GM21576 (cell line): ENCODE measurements around the gene CHST9.
"Not testable (repeated sequence)": the region's sequence is repeated elsewhere in the genome, so short reads cannot be mapped to it uniquely, and the experiment has no call there.

Source experiments
- ATAC-seq: cut with Tn5 transposase; IDR thresholded peaks from one replicate; pipeline ENCODE4 v1.9.1; 2021; ENCODE audit warnings: mild to moderate bottlenecking, moderate library complexity; ENCODE audit not compliant: unreplicated experiment

CHST9 gene

GRCh38 chr18:27175245-27175644 is 9.9 kb downstream of the CHST9 start:
- no peak for ATAC-seq

GRCh38 chr18:27171993-27172392 is 13.1 kb downstream of the CHST9 start:
- ATAC-seq = no peak

- ATAC-seq = no peak
These were observed 19.7 kb downstream of the CHST9 start for GRCh38 chr18:27165412-27165811.

GRCh38 chr18:27164905-27165304 is 20.2 kb downstream of the CHST9 start:
- ATAC-seq = no peak

GRCh38 chr18:27163197-27163716 is 21.9 kb downstream of the CHST9 start:
- not testable (repeated sequence) for ATAC-seq

GRCh38 chr18:27149240-27149639 is 35.9 kb downstream of the CHST9 start:
- ATAC-seq = not testable (repeated sequence)

GRCh38 chr18:27144672-27145071 is 40.4 kb downstream of the CHST9 start:
- no peak for ATAC-seq

GRCh38 chr18:27143580-27144287 is 41.4 kb downstream of the CHST9 start:
- ATAC-seq = no peak

- no peak for ATAC-seq
These were observed 42.2 kb downstream of the CHST9 start for GRCh38 chr18:27142891-27143290.

- no peak for ATAC-seq
These were observed 43.2 kb downstream of the CHST9 start for GRCh38 chr18:27141876-27142275.

- ATAC-seq = no peak
These were observed 47.0 kb downstream of the CHST9 start for GRCh38 chr18:27138079-27138478.

- no peak for ATAC-seq
These were observed 48.9 kb downstream of the CHST9 start for GRCh38 chr18:27136208-27136535.

- ATAC-seq = no peak
These were observed 49.5 kb downstream of the CHST9 start for GRCh38 chr18:27135504-27136207.

GRCh38 chr18:27130065-27130630 is 55.0 kb downstream of the CHST9 start:
- no peak for ATAC-seq

GRCh38 chr18:27124196-27124595 is 60.9 kb downstream of the CHST9 start:
- ATAC-seq = no peak

GRCh38 chr18:27121108-27121507 is 64.0 kb downstream of the CHST9 start:
- no peak for ATAC-seq

- no peak for ATAC-seq
These were observed 64.9 kb downstream of the CHST9 start for GRCh38 chr18:27120246-27120645.

GRCh38 chr18:27118973-27119372 is 66.1 kb downstream of the CHST9 start:
- ATAC-seq = no peak

- no peak for ATAC-seq
These were observed 70.3 kb downstream of the CHST9 start for GRCh38 chr18:27114842-27115241.

- no peak for ATAC-seq
These were observed 71.8 kb downstream of the CHST9 start for GRCh38 chr18:27113358-27113757.

- ATAC-seq = no peak
These were observed 74.8 kb downstream of the CHST9 start for GRCh38 chr18:27110319-27110718.

GRCh38 chr18:27109451-27109850 is 75.7 kb downstream of the CHST9 start:
- ATAC-seq = no peak
